Measurements from ENCODE around the gene RPP40. TPM values are rescaled to one million over a fixed set of nuclear protein-coding genes. Genes with fewer than 3 reads are reported as not detected.

Gene RPP40
- total and polyA plus RNA-seq, 9 of the 15 experiments (the other 6 are each of a cell fraction or from before 2014, with no cell fraction given), result 22.6 to 114 (median 39.0) TPM

- TF ChIP-seq ATF6 (CRISPR knock-in tag; IDR thresholded peaks at IDR 0.05) (0 out of 2 replicates have a peak, but pooled peaks have one; percentile 89), CXXC5 (CRISPR knock-in tag; IDR thresholded peaks at IDR 0.05) (peak; percentile 61), ZNF766 (CRISPR knock-in tag; conservative IDR thresholded peaks at IDR 0.05) (peak; percentile 73), MECOM (CRISPR knock-in tag; IDR thresholded peaks at IDR 0.05) (0 out of 2 replicates have a peak, but pooled peaks have one; percentile 49), ATF3 (IDR thresholded peaks at IDR 0.05) (peak; percentile 78), ATF3 (CRISPR knock-in tag; conservative IDR thresholded peaks at IDR 0.05) (peak; percentile 80; the same call in 1 of the 2 replicates), RNF2 (IDR thresholded peaks at IDR 0.05) (peak; percentile 33; the same call in 1 of the 2 replicates), TOE1 (IDR thresholded peaks at IDR 0.05; ENCODE audit: borderline replicate concordance) (peak; percentile 54; the same call in 1 of the 2 replicates), TOE1 (CRISPR knock-in tag; IDR thresholded peaks at IDR 0.05; ENCODE audit: borderline replicate concordance, low read depth) (0 out of 2 replicates have a peak, but pooled peaks have one; percentile 31), FOXK2 (conservative IDR thresholded peaks at IDR 0.05 in 1 of 2, IDR thresholded peaks at IDR 0.05 in 1 of 2; ENCODE audit: low read depth in 2 of 2) (peak in 1 of 2 experiments; percentile 65; a peak in 3 of 4 replicates), RAD51 (IDR thresholded peaks at IDR 0.05; ENCODE audit: borderline replicate concordance, low read depth) (peak; percentile 76; the same call in 1 of the 2 replicates), ZNF668 (CRISPR knock-in tag; IDR thresholded peaks at IDR 0.05) (0 out of 2 replicates have a peak, but pooled peaks have one; percentile 37), TFAM (CRISPR knock-in tag; conservative IDR thresholded peaks at IDR 0.05) (no peak), USF1 (CRISPR knock-in tag; IDR thresholded peaks at IDR 0.05) (peak; percentile 83), DEAF1 (CRISPR knock-in tag; IDR thresholded peaks at IDR 0.05) (peak; percentile 79), ZNF384 (IDR thresholded peaks at IDR 0.05; ENCODE audit: low read depth, low read length) (no peak), MTA3 (IDR thresholded peaks at IDR 0.05; ENCODE audit: borderline replicate concordance) (no peak), FOXK1 (CRISPR knock-in tag; IDR thresholded peaks at IDR 0.05; ENCODE audit: borderline replicate concordance) (peak; percentile 74; the same call in 1 of the 2 replicates), BHLHE40 (IDR thresholded peaks at IDR 0.05; ENCODE audit: low read length) (peak; percentile 89), RCOR1 (IDR thresholded peaks at IDR 0.05; ENCODE audit: borderline replicate concordance in 1 of 2, low read depth in 2 of 2, low read length in 2 of 2) (peak in 1 of 2 experiments; percentile 88; a peak in 2 of 4 replicates), EWSR1 (IDR thresholded peaks at IDR 0.05; ENCODE audit: borderline replicate concordance, low read depth, partially characterized antibody) (no peak), MYC (IDR thresholded peaks at IDR 0.05; ENCODE audit: low read depth, low read length) (peak; percentile 94), MYC (CRISPR knock-in tag; IDR thresholded peaks at IDR 0.05; ENCODE audit: borderline replicate concordance, low read depth) (peak; percentile 45; the same call in 1 of the 2 replicates)
Observed at GRCh38 chr6:5030596-5031136, 26.8 kb upstream of the RPP40 start (continued).

All from K562 (cell line).